Measurements from ENCODE around the gene BBS2. TPM values are rescaled to one million over a fixed set of nuclear protein-coding genes. Genes with fewer than 3 reads are reported as not detected.

Gene BBS2
- total RNA-seq, 1 experiment from 2014 or later, result 27.7 TPM

GRCh38 chr16:56488035-56488434 is 31.8 kb downstream of the BBS2 start:
- Mint-ChIP-seq H3K36me3 (ENCODE audit: insufficient read depth, unreplicated experiment) (no peaks in the 10 kb centered on the region), H3K4me1 (ENCODE audit: low read depth, unreplicated experiment) (no peaks in the 10 kb centered on the region), H3K4me3 (ENCODE audit: unreplicated experiment) (no peak overlapping the region), H3K27me3 (ENCODE audit: insufficient read depth, unreplicated experiment) (no peaks in the 10 kb centered on the region), H3K27ac (ENCODE audit: unreplicated experiment) (no peak overlapping the region), H3K9me3 (ENCODE audit: unreplicated experiment) (no peaks in the 10 kb centered on the region)
- CTCF ChIA-PET, result no interaction called here
- no TSS peak for BruUV-seq (replicated peaks)
- no peaks in the 10 kb centered on the region for H3K27me3 ChIP-seq (replicated peaks; ENCODE audit: control insufficient read depth, insufficient read depth, low read length)
- no peak for TF ChIP-seq CTCF (IDR thresholded peaks at IDR 0.05; ENCODE audit: insufficient read depth in 1 of 2, low read depth in 1 of 2, low read length in 1 of 2, severe bottlenecking in 1 of 2, unreplicated experiment in 1 of 2)
- H3K4me3 ChIP-seq (ENCODE audit: low read depth, low read length), result no peak overlapping the region
- no peaks in the 10 kb centered on the region for H3K4me1 ChIP-seq
- POLR2A ChIA-PET, result no interaction called here
- no peaks in the 10 kb centered on the region; the same call in 1 of the 2 replicates for H3K9me3 ChIP-seq
- no peaks in the 10 kb centered on the region; the same call in 1 of the 2 replicates for H3K36me3 ChIP-seq (ENCODE audit: control insufficient read depth, insufficient read depth, low read length)
- intact Hi-C loops (cut with micrococcal nuclease; ENCODE audit: unreplicated experiment), result no loop called here
- DNase-seq, result no peak

- no peak for TF ChIP-seq CTCF (IDR thresholded peaks at IDR 0.05; ENCODE audit: insufficient read depth in 1 of 2, low read depth in 1 of 2, low read length in 1 of 2, severe bottlenecking in 1 of 2, unreplicated experiment in 1 of 2)
- no peaks in the 10 kb centered on the region for H3K9me3 Mint-ChIP-seq (ENCODE audit: unreplicated experiment)
- H3K4me1 ChIP-seq, result no peaks in the 10 kb centered on the region
- ChIA-PET POLR2A (no interaction called here), CTCF (interaction anchor here (0.7 kb wide), 1 partner anchor 218 kb away, joined by 4 read pairs; no protein-coding TSS in a partner anchor)
- no peaks in the 10 kb centered on the region; the same call in 1 of the 2 replicates for H3K36me3 ChIP-seq (ENCODE audit: control insufficient read depth, insufficient read depth, low read length)
- no TSS peak for BruUV-seq (replicated peaks)
- no peaks in the 10 kb centered on the region for H3K27me3 Mint-ChIP-seq (ENCODE audit: insufficient read depth, unreplicated experiment)
- H3K27ac Mint-ChIP-seq (ENCODE audit: unreplicated experiment), result no peak overlapping the region
- no peak overlapping the region for H3K4me3 Mint-ChIP-seq (ENCODE audit: unreplicated experiment)
- peaks cover 14% of the 10 kb centered on the region for H3K36me3 Mint-ChIP-seq (ENCODE audit: insufficient read depth, unreplicated experiment)
- no peaks in the 10 kb centered on the region for H3K27me3 ChIP-seq (replicated peaks; ENCODE audit: control insufficient read depth, insufficient read depth, low read length)
- H3K4me1 Mint-ChIP-seq (ENCODE audit: low read depth, unreplicated experiment), result no peaks in the 10 kb centered on the region
- no peak overlapping the region for H3K4me3 ChIP-seq (ENCODE audit: low read depth, low read length)
- no peak for DNase-seq
- intact Hi-C loops (cut with micrococcal nuclease; ENCODE audit: unreplicated experiment), result no loop called here
- no peaks in the 10 kb centered on the region; the same call in 1 of the 2 replicates for H3K9me3 ChIP-seq
Observed at GRCh38 chr16:56483394-56483793, 36.4 kb downstream of the BBS2 start.

- H3K4me3 Mint-ChIP-seq (ENCODE audit: unreplicated experiment), result no peak overlapping the region
- no peaks in the 10 kb centered on the region for H3K9me3 Mint-ChIP-seq (ENCODE audit: unreplicated experiment)
- DNase-seq, result no peak
- Histone ChIP-seq H3K4me1 (no peaks in the 10 kb centered on the region), H3K36me3 (ENCODE audit: control insufficient read depth, insufficient read depth, low read length) (no peaks in the 10 kb centered on the region; the same call in 1 of the 2 replicates), H3K9me3 (no peaks in the 10 kb centered on the region; the same call in 1 of the 2 replicates), H3K4me3 (ENCODE audit: low read depth, low read length) (no peak overlapping the region), H3K27me3 (replicated peaks; ENCODE audit: control insufficient read depth, insufficient read depth, low read length) (no peaks in the 10 kb centered on the region)
- ChIA-PET POLR2A (no interaction called here), CTCF (no interaction called here)
- no peak overlapping the region for H3K27ac Mint-ChIP-seq (ENCODE audit: unreplicated experiment)
- no peaks in the 10 kb centered on the region for H3K4me1 Mint-ChIP-seq (ENCODE audit: low read depth, unreplicated experiment)
- no TSS peak for BruUV-seq (replicated peaks)
- H3K27me3 Mint-ChIP-seq (ENCODE audit: insufficient read depth, unreplicated experiment), result no peaks in the 10 kb centered on the region
- intact Hi-C loops (cut with micrococcal nuclease; ENCODE audit: unreplicated experiment), result no loop called here
- TF ChIP-seq CTCF (IDR thresholded peaks at IDR 0.05; ENCODE audit: insufficient read depth in 1 of 2, low read depth in 1 of 2, low read length in 1 of 2, severe bottlenecking in 1 of 2, unreplicated experiment in 1 of 2), result no peak
- peaks cover 20% of the 10 kb centered on the region for H3K36me3 Mint-ChIP-seq (ENCODE audit: insufficient read depth, unreplicated experiment)
Observed at GRCh38 chr16:56482683-56483236, 37.1 kb downstream of the BBS2 start.

Data from Caco-2 (cell line).